ENCODE measurements around the gene THADA.
"Not testable (repeated sequence)": the region's sequence is repeated elsewhere in the genome, so short reads cannot be mapped to it uniquely, and the experiment has no call there.

Gene THADA

DNA sequence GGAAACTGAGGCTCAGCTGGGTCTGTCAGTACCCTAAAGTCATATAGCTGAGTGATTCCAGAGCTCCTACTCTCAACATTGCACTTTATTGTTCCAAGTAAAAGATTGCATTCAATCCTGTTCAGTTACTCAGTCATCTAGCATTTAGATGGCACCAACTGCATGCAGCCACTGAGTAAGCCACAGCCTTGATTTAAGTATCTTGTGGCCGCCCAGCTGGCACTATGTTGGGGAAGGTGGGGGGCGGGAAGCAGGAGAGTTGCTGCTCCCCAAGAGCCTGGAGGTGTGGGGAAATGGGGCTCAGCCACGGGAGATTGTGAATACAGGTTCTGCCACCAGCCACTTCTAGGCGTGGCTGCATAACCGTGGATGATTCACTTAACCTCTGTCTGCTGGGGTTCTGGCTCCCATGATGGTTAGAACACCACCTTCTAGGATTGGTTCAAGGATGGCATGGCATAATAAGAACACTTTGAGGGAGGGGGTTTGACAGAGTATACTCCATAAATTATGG lies 386.6 kb downstream of the THADA start:
- no peak for DNase-seq (ENCODE audit: low read depth)

DNA sequence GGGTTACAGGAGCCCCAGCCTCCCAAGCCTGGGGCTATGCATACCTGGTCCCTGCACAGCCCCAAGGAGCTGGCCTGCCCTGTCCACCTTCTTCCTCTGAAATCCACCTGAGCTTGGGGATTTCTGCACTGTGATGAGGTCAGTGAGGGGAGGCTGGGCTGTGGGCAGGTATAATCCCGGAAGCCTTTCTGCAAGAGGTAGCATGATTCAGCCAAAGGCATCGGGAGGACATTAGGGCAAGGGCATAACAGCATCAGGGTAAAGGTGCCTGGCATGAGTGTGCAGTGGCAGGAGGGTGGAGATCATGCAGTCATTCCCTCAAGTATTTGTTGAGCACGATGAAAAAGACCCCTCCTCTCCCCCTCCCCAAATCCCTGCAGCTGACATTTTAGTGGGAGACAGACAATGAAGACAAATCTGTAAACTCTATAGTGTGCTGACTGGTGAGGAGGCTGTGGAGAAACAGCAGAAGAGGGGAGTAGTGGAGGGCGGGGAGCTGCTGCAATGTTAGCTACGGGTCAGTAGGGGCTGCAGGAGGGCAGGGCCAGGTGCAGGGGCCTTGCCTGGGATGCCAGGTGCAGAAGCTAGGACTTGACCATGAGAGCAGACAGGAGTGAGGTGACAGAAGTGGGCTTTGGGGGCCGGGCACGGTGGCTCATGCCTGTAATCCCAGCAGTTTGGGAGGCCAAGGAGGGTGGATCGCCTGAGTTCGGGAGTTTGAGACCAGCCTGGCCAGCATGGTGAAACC lies 388.1 kb downstream of the THADA start:
- DNase-seq (ENCODE audit: low read depth): no peak

DNA sequence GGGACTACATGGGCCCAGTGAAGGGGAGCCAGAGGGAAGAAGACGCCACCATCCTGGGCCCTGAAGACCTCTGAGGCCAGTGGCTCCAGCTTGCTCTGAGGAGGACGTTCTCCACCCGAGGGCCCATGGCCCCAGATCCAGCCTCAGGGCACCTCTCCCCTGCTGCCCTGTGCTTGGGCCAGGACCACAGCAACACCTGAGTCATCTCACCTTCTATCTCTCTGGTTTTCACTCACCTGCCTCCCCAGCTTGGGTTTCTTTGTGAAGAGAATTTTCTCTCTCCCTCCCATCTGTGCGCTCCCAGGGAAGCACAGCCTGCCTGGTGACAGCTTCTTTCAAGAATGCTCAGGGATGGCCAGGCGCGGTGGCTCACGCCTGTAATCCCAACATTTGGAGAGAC lies 389.2 kb downstream of the THADA start:
- DNase-seq (ENCODE audit: low read depth): no peak

DNA sequence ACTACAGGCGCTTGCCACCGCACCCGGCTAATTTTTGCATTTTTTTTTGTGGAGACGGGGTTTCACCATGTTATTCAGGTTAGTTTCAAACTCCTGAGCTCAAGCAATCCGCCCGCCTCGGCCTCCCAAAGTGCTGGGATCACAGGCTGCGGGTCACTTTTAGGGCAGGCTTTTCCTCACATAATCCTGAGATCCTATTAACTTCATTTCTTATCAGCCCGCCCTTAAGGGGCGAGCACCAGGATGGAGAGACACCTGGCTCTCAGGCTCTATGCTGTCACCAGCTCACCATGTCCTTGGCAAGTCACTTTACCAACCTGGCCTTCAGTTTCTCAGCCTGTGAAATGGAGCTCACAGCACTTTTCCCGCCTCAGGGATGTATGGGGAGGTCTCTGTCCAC lies 392.5 kb downstream of the THADA start:
- DNase-seq (ENCODE audit: low read depth): no peak

DNA sequence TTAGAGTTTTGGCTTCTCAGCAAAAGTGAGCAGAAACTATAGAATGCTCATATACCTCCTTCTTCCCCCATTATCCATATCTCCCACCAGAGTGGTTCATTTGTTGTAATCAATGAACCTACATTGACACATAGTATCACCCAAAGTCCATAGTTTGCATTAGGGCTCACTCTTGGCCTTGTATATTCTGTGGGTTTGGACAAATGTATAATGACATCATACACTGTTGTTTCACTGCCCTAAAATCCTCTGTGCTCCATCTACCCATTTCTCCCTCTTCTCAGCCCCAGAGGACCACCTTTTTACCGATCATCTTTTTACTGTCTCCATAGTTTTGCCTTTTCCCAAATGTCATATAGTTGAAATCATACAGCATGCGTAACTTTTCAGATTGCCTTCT lies 393.5 kb downstream of the THADA start:
- DNase-seq (ENCODE audit: low read depth): no peak

DNA sequence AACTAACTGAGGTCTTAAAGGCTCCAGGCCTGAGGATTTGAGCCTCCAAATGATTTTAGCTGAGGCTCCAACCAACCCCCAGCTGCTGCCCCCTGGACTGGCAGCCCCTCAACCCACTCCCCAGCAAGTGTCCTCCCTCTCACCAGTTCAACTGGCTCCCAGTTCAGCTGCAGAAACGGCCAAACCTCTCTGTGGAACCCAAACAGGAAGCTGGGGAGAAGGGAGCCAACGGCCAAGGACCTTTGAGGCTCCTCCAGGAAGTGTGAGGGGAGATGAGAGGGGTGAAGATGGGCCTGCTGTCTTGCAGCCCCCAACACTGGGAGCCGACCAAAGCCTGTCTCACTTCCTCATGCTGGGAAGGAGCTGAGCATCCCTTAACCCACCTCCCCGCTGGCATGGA lies 394.3 kb downstream of the THADA start:
- no peak for DNase-seq (ENCODE audit: low read depth)

DNA sequence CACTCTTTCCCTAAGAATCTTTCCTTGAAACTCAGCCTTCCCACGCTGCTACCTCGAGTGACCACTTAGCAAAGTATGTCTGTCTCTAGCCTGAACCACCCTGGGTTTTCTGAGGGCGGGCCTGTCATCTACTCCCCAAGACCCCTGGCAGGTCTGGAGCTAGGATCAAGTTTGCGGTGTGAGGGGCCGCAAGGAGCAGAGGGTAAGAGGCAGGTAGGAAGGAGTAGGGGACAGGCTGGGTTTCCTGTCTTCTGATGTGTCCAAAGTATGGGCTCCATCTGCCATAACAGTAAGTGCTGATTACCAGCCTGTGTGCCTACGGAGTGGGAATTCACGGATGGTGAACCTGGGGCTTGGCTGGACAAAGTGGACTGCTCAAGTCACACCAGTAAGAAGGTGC lies 394.8 kb downstream of the THADA start:
- no peak for DNase-seq (ENCODE audit: low read depth)

DNA sequence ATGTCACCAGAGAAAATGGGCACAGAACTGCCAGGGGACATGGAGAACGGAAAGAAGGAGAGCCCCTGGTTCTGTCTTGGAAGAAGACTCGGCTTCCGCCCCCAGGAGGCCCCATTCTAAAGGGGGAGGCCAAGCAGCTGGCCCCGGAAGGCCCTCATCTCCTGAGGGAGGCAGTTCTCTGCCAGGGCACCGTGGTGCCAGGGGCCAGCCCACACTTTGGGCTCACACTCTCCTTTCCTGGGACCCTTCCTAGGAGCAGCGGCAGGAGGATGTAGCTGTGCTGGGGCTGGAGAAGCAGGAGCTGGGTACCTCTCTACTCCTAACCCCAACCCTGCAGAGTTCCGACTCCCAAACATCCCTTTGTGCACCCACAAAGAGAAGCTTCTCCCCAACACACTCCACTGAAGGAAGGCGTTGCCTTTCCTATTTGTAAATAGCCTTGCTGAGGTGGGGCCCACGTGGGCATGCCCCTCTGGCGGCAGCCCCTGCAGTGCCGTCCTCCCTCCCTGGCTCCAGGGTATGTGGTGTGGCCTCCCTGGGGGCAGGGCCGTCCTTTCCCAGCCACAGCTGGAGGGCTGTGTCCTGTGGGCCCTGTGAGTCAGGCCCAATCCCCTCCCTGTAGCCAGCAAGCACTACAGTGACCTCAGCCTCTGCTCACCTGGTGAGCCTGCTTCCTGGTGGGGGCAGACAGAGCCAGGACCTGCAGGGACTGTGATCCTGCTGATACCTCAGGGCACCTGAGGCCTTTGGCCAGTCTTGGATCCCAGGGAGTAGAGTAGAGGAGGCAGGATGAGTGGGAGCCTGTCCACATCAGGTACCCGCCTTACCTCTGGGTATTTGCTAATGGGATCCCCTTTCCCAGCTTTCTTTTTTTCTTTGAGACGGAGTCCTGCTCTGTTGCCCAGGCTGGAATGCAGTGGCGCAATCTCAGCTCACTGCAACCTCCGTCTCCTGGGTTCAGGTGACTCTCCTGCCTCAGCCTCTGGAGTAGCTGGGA lies 396.0 kb downstream of the THADA start:
- DNase-seq (ENCODE audit: low read depth): no peak

DNA sequence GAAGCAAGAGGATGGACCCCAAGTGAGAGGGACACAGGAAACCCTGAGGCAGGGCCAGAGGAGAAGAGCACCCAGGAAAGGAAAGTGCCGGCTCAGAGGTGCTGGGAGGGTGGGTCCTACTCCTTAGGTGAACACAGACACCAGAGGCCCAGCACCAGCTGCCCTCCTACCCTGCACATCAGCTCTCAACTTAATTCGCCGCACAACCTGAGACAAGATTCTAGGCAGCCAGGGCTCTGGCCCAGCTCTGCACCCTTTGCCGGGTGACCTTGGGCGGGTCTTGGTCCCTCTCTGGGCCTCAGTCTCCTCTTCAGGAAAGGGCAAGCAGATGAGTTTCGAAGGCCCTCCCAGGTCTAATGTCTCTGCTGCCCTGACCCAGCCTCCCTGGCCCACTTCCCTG lies 397.6 kb downstream of the THADA start:
- DNase-seq (ENCODE audit: low read depth): no peak

DNA sequence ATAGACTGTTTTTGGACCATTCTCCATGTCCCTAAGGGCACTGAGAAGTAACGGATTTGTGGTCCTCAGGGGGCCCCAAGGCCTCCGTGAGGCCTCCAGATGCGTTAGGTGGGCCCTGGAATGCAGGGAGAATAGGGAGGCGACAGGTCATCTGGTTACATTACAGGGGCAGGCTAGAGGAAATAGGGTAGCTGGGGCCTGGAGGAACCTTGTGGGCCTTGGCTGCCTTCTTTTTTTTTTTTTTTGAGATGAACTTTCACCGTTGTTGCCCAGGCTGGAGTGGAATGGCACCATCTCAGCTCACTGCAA lies 398.3 kb downstream of the THADA start:
- no peak for DNase-seq (ENCODE audit: low read depth)

DNA sequence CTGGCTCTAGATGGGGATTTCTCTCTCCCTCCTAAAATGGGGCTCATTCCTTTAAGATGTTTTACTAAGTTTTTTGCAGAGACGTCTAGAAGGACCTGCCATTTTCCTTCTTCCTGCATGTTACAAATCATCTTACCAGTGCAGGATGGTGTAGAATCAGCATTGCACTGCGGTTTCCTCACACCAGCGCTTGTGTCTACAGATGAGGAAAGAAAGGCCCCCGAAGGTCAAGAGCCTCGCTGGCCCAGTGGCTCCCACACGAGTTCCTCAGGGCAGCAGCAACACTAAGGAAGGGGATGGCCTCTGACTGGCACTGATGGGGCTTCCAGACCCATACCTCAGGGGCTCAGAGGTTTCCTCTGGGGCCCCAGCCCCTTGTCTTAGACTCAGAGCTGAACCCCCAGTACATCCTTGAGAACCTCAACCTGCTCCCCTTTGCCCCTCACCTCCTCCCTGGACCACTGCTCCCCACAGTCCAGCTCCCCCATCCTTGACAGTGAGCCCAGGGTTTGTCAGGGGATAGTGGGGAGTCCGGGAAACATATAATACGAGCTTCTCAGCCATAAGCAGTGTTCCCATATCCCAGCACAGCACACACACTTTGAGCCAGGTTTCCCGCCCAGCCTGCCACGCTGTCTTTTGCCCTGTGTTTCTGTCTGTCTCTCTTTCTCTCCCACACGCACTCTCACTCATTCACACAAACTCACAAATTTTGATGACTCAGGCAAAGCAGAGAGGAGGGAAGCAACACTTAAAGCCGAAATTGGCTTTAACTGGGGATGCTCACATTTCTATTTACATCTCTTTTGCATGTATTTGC lies 398.9 kb downstream of the THADA start:
- DNase-seq (ENCODE audit: low read depth): no peak

DNA sequence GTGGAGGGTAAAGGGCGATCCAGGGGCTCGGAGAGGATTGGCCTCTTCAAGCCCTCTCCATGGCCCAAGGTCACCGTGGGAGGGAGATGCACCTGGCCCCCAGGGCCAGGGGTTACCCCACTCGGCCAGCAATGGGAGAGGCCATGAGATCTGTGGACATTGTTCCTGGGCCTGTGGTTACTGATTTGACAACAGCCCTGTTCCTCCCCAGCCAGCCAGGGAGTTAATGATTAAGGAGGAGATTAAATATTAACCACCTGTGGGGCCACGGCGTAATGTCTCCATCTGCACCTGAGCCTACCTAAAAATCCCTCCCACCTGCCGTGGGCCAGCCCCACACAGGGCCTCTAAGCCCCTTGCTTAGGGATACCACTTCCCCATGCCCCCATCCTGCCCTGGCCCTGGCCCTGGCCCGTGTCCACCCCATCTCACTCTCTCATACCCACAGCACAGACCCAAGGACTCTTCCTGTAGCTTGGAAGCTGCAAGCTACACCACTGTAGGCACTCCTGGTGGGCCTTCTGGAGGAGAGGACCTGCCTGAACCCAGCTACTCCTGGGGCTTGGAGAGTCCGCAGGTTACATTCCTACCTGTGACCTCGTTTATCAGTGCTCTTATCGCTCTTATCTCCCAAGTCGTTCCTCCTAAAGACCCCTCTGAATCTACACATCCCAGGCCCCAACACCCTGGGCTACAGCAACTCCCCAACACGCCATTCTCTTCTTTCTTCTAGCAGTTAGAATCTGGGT lies 401.5 kb downstream of the THADA start:
- no peak for DNase-seq (ENCODE audit: low read depth)

DNA sequence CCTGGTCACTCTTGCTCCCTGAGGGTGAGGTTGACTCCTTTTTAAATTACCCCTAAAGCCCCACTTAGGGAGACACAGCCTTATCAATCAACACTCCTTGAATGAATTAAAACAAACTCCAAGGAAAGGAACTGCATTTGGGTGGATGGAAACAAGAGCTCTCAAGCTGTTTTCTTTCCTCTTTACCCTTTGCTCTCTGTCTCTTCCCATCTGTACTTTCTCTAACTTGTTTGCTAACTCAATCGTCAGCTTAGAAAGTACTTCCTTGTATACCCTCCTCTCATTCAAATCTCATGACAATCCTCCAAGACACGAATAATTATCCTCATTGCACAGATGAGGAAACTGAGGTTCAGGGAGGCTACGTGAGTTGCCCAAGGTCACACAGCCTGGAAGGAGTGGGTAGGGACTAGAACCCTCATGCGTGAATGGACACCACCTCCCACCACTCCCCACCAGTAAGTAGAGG lies 402.2 kb downstream of the THADA start:
- no peak for DNase-seq (ENCODE audit: low read depth)

DNA sequence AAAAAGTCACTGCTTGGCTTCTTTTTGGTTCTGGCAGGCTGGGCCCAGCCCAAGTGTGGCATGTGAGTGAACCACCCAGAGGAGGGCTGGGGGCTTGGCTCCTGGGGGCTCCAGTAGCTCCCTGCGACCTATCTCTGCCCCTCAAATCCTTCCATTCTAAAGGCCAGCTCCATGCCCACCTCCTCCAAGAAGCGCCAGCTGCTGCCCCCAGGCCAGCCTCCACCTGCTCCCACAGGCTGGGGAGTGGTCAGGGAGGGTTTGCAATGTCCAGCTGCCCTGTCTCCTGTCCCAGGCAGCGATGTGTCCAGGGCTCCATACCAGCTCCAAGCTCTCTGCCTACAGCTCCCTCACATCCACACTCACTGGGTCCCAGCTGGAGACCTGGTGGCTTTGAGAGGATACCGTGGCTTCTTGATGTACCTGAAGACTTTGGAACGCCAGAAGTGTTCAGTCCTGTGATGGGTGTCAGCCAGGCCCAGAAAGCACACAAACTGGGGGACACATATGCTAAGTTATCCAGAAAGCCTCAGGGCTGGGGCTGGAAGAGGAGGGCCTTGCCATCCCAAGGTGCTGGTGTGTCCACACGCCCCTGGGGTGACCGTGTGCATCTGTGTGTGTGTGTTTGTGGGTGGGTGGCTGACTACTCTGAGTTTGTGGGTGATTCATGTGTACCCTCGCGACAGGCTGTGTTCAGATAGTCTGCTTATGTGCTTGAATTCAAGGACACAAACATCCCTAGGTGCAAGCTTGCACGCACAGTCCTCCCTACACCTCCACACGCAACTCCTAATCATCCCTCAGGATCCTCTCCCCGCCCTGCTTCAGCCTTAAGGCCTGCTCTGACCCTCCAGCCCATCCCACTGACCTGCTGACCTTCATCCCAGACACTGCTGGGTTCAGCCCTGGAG lies 402.8 kb downstream of the THADA start:
- no peak for DNase-seq (ENCODE audit: low read depth)

DNA sequence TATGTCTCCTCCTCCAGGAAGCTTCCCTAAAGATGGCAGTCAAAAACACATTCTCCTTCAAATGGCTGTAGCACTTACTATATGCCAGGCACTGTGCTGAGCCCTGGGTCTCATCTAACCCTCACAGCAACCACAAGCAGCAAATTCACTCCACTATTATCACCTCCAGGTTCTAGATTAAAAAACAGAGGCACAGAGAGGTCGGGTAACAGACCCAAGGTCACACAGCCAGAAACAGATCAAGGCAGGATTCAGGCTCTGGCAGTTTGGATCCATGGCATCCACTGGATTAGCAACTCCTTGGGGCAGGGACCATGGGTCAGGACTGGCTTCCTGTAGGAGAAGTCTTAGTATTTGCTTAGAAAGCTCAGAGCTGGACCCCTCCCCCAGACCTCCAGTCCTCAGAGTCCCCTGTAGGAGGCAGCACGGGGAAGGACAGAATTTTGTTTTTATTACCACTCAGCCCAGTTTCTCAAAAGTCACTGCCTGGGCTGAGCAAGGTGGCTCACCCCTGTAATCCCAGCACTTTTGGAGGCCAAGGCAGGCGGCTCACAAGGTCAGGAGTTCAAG lies 403.8 kb downstream of the THADA start:
- no peak for DNase-seq (ENCODE audit: low read depth)

DNA sequence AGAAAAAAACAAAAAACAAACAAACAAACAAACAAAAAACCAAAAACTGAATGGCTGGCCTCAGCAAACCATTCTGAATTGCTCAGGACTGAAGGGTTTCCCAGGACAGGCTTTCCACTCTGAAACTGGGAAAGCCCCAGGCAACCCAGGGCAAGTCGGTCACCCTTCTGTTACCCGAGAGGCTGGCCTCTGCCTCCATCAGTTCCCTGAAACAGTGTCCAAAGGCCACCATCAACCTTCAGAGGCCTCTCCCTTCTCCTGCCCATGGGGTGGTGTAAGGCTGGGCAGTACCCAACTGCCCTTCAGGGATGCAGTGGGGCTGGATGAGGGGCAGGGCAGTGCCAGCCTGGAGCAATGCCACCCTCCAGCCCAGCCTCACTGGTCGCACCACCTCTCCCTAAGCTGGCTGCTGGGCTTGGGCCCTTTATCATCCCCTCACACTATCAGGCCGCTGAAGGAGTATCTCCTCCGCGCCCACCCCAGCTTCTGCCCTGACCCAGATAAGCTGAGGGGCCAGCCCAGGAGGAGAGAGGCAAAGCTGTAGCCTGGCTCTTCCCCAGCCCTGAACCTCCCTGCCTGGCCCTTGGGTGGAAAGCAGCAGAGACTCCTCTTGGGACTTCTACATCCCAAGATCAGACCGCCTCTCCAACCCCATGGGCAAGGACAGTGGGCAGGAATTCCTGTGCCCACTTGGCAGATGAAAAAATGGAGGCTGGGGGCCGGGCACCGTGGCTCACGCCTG lies 405.4 kb downstream of the THADA start:
- no peak for DNase-seq (ENCODE audit: low read depth)

DNA sequence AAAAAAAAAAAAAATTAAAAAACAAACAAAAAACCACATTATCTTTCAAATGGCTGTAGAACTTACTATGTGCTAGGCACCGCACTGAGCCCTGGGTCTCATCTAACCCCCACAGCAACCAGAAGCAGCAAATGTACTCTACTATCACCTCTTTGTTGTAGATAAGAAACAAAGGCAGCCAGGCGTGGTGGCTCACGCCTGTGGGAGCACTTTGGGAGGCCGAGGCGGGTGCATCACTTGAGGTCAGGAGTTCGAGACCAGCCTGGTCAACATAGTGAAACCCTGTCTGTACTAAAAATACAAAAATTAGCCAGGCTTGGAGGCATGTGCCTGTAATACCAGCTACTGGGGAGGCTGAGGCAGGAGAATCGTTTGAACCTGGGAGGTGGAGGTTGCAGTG lies 406.0 kb downstream of the THADA start:
- not testable (repeated sequence) for DNase-seq (ENCODE audit: low read depth)

DNA sequence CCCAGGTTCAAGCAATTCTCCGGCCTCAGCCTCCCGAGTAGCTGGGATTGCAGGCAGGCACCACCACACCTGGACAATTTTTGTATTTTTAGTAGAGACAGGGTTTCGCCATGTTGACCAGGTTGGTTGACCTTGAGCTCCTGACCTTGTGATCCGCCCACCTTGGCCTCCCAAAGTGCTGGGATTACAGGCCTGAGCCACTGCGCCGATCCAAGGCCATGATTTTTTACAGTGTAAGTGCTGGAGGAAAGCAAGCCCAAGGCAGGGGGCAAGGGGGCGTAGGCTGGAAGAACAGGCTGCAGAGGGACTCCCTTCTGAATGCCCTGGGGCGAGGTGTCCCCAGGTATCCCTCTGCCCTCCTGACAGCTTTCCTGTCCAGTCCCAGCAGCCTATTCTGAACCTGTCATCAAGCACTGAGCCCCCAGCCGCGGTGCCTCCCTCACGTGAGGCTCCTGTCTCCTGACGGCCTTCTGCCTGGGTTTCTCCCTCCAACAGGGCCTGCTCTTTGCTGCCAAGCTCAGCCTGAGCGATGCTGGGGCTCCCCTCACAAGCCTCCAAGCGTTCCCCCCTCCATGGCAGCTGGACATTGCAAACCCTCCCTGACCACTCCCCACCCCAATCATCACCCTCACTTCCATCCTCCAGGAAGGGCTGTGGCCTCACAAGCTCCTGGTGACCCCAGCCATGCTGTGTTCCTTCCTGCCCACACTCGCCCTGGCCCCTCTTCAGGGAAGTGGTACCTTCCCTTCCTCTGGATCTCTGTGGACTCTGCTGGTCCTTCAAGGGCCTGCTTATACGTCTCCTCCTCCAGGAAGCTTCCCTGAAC lies 407.1 kb downstream of the THADA start:
- DNase-seq (ENCODE audit: low read depth): no peak
